HL-60 (cell line): ENCODE data around the gene BEND6.

ENCODE experiments used
- DNase-seq, 2 experiments: peaks; one replicate each; pipeline ENCODE4 v3.0.0-alpha.2; 2010 to 2020; ENCODE audit warnings: low read depth in 1 of 2, low spot score in 1 of 2
- H3K27ac ChIP-seq: fragments of 250-450 bp; sonication (Bioruptor Pico); replicated peaks from 2 replicates; pipeline ENCODE4 v1.5.1; 2020; ENCODE audit warnings: mild to moderate bottlenecking, moderate library complexity
- H3K27me3 ChIP-seq: fragments of 250-450 bp; sonication (Bioruptor Pico); 2 replicates; pipeline ENCODE4 v1.5.1; 2021; ENCODE audit warnings: mild to moderate bottlenecking, moderate library complexity; ENCODE audit not compliant: insufficient read depth, poor library complexity, severe bottlenecking
- H3K4me3 ChIP-seq: replicated peaks from 2 replicates; pipeline ENCODE4 v1.5.1; 2011; ENCODE audit warnings: mild to moderate bottlenecking, control low read depth, low read length; ENCODE audit not compliant: insufficient read depth
- GABPA ChIP-seq: IDR thresholded peaks from 2 replicates; pipeline ENCODE4 v1.6.1; 2012; ENCODE audit warnings: low read depth
- POLR2AphosphoS5 ChIP-seq: IDR thresholded peaks from 2 replicates; pipeline ENCODE4 v1.6.1; 2012; ENCODE audit warnings: low read depth
- SPI1 ChIP-seq: IDR thresholded peaks from 2 replicates; pipeline ENCODE4 v1.6.1; 2012; ENCODE audit warnings: low read depth, mild to moderate bottlenecking, borderline replicate concordance
- TF ChIP-seq, protein P1 (sequence below): IDR thresholded peaks from one replicate; pipeline ENCODE4 v1.5.1; 2011; ENCODE audit warnings: low read length, control low read depth, inconsistent platforms; ENCODE audit not compliant: insufficient read depth
- TF ChIP-seq, protein P2 (sequence below): IDR thresholded peaks from 2 replicates; pipeline ENCODE4 v1.6.1; 2012; ENCODE audit warnings: low read depth; ENCODE audit not compliant: insufficient replicate concordance

Gene BEND6

DNA sequence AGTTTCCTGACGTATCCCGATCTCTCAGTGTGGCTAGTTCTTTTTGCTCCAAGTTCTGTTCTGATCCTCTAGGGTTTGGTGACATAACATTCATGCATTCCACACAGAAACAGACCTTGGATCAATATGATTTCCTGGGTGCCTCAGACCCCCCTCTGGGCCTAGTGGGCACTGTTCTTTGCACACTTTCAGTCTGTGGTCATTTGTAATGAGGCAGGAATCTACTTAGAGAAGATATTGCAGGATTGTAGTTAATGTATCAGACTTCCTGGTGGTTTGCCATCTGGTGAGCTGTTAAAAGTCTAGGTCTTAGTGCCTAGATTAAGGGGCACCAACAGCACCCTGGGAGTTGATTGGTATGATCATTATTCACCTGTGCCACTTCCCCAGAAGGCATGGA lies 7.5 kb downstream of the BEND6 start:
- DNase-seq, result no peak
- Histone ChIP-seq H3K27me3 (no peaks in the 10 kb centered on the region), H3K4me3 (no peak overlapping the region), H3K27ac (no peak overlapping the region)
- TF ChIP-seq, protein P1, sequence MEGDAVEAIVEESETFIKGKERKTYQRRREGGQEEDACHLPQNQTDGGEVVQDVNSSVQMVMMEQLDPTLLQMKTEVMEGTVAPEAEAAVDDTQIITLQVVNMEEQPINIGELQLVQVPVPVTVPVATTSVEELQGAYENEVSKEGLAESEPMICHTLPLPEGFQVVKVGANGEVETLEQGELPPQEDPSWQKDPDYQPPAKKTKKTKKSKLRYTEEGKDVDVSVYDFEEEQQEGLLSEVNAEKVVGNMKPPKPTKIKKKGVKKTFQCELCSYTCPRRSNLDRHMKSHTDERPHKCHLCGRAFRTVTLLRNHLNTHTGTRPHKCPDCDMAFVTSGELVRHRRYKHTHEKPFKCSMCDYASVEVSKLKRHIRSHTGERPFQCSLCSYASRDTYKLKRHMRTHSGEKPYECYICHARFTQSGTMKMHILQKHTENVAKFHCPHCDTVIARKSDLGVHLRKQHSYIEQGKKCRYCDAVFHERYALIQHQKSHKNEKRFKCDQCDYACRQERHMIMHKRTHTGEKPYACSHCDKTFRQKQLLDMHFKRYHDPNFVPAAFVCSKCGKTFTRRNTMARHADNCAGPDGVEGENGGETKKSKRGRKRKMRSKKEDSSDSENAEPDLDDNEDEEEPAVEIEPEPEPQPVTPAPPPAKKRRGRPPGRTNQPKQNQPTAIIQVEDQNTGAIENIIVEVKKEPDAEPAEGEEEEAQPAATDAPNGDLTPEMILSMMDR, result no peak
- TF ChIP-seq SPI1 (no peak), GABPA (no peak)
- TF ChIP-seq, protein P2, sequence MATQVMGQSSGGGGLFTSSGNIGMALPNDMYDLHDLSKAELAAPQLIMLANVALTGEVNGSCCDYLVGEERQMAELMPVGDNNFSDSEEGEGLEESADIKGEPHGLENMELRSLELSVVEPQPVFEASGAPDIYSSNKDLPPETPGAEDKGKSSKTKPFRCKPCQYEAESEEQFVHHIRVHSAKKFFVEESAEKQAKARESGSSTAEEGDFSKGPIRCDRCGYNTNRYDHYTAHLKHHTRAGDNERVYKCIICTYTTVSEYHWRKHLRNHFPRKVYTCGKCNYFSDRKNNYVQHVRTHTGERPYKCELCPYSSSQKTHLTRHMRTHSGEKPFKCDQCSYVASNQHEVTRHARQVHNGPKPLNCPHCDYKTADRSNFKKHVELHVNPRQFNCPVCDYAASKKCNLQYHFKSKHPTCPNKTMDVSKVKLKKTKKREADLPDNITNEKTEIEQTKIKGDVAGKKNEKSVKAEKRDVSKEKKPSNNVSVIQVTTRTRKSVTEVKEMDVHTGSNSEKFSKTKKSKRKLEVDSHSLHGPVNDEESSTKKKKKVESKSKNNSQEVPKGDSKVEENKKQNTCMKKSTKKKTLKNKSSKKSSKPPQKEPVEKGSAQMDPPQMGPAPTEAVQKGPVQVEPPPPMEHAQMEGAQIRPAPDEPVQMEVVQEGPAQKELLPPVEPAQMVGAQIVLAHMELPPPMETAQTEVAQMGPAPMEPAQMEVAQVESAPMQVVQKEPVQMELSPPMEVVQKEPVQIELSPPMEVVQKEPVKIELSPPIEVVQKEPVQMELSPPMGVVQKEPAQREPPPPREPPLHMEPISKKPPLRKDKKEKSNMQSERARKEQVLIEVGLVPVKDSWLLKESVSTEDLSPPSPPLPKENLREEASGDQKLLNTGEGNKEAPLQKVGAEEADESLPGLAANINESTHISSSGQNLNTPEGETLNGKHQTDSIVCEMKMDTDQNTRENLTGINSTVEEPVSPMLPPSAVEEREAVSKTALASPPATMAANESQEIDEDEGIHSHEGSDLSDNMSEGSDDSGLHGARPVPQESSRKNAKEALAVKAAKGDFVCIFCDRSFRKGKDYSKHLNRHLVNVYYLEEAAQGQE, result no peak

DNA sequence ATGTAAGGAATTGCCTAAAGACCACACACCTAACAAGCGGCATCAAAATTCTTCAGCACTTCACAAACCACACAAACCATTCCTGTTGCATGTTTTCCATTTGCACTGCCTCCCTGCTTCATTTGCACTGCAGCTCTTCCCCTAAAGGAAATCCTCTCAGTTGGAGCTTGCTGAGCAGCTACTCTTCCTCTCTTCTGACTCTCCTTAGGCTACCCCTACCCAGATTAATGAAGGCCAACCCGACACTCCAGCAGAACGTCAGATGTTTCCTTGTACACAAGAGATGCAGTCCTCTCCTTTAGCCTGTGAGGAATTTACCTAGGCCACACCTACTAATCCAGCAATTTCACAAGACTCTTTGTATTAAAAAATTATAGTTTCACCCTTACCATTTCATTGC lies 8.1 kb downstream of the BEND6 start:
- Histone ChIP-seq H3K4me3 (no peak overlapping the region), H3K27me3 (no peaks in the 10 kb centered on the region), H3K27ac (no peak overlapping the region)
- no peak for DNase-seq
- TF ChIP-seq, protein P2, result no peak
- TF ChIP-seq SPI1 (no peak), POLR2AphosphoS5 (no peak), GABPA (no peak)
- TF ChIP-seq, protein P1, result no peak

DNA sequence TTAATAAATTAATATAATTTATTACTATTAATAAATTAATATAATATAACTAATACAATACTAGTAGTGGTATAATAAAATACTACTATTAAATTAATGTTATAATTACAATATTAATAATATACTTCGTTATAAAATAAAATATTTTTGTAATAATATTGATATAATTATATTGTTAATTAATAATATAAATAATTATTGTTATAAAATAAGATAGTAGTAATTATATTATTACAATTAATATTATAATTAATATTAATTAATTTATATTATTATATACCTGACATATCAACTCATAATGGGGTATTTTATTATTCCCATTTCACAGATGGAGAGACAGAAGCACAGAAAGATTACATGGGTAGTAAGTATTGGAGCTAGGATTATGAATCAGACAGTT lies 8.9 kb downstream of the BEND6 start:
- H3K4me3 ChIP-seq, result no peak overlapping the region
- TF ChIP-seq SPI1 (no peak), POLR2AphosphoS5 (no peak), GABPA (no peak)
- TF ChIP-seq, protein P2, result no peak
- TF ChIP-seq, protein P1, result no peak
- no peaks in the 10 kb centered on the region for H3K27me3 ChIP-seq
- no peak for DNase-seq
- no peak overlapping the region for H3K27ac ChIP-seq
